Subcutaneous abdominal adipose tissue (tissue), 5 donors: ENCODE measurements around the gene RASD2.
"Not testable (repeated sequence)": the region's sequence is repeated elsewhere in the genome, so short reads cannot be mapped to it uniquely, and the experiment has no call there.

Experiments
- H3K27ac ChIP-seq: one replicate; pipeline ENCODE4 v1.7.0; 2013; ENCODE audit warnings: low read depth, mild to moderate bottlenecking, inconsistent platforms, low read length, moderate library complexity
- H3K27me3 ChIP-seq, 5 donors: one replicate each; pipeline ENCODE4 v1.7.0; 2013; ENCODE audit warnings: low read length in 5 of 5, inconsistent platforms in 1 of 5; ENCODE audit not compliant: control insufficient read depth in 5 of 5, insufficient read depth in 4 of 5
- H3K36me3 ChIP-seq, 5 donors: one replicate each; pipeline ENCODE4 v1.7.0; 2013; ENCODE audit warnings: low read length in 5 of 5; ENCODE audit not compliant: control insufficient read depth in 5 of 5, insufficient read depth in 5 of 5
- H3K4me1 ChIP-seq, 5 donors: one replicate each; pipeline ENCODE4 v1.7.0; 2013; ENCODE audit warnings: low read length in 5 of 5, mild to moderate bottlenecking in 3 of 5, moderate library complexity in 1 of 5; ENCODE audit not compliant: control insufficient read depth in 5 of 5, insufficient read depth in 5 of 5
- H3K4me3 ChIP-seq, 5 donors: one replicate each; pipeline ENCODE4 v1.7.0; 2013; ENCODE audit warnings: low read length in 5 of 5, low read depth in 1 of 5
- H3K9ac ChIP-seq, 5 donors: one replicate each; pipeline ENCODE4 v1.7.0; 2013; ENCODE audit warnings: low read length in 5 of 5, mild to moderate bottlenecking in 4 of 5, moderate library complexity in 3 of 5
- H3K9me3 ChIP-seq, 5 donors: one replicate each; pipeline ENCODE4 v1.7.0; 2013; ENCODE audit warnings: low read length in 5 of 5; ENCODE audit not compliant: control insufficient read depth in 5 of 5
- donor health status: healthy.
- donor health status: healthy.
- donor health status: healthy.
- donor health status: healthy.
- donor health status: healthy.

The RASD2 gene

GRCh38 chr22:35506259-35506570 is 34.4 kb upstream of the RASD2 start:
- no peaks in the 10 kb centered on the region for H3K36me3 ChIP-seq
- H3K27ac ChIP-seq, result no peak overlapping the region

GRCh38 chr22:35507851-35508250 is 32.8 kb upstream of the RASD2 start:
- not testable (repeated sequence) for H3K4me3 ChIP-seq, H3K4me1 ChIP-seq, H3K9me3 ChIP-seq, H3K9ac ChIP-seq, H3K36me3 ChIP-seq, H3K27ac ChIP-seq
- H3K27me3 ChIP-seq, result peaks cover 0 to 12% (median 7%) of the 10 kb centered on the region in 5 donors

More at GRCh38 chr22:35506259-35506570, 34.4 kb upstream of the RASD2 start:
- Histone ChIP-seq H3K4me1 (no peaks in the 10 kb centered on the region), H3K27me3 (peaks cover 0 to 12% (median 7%) of the 10 kb centered on the region in 5 donors), H3K4me3 (no peak overlapping the region), H3K9ac (no peak overlapping the region), H3K9me3 (peaks cover 0 to 3% (median 0%) of the 10 kb centered on the region in 5 donors)

GRCh38 chr22:35509451-35509850 is 31.2 kb upstream of the RASD2 start:
- peaks cover 0 to 7% (median 6%) of the 10 kb centered on the region in 5 donors for H3K27me3 ChIP-seq
- H3K4me3 ChIP-seq, result no peak overlapping the region

GRCh38 chr22:35509960-35510359 is 30.7 kb upstream of the RASD2 start:
- Histone ChIP-seq H3K9ac (no peak overlapping the region), H3K36me3 (no peaks in the 10 kb centered on the region), H3K4me1 (no peaks in the 10 kb centered on the region), H3K27me3 (peaks cover 0 to 7% (median 6%) of the 10 kb centered on the region in 5 donors), H3K4me3 (no peak overlapping the region), H3K9me3 (peaks cover 0 to 3% (median 0%) of the 10 kb centered on the region in 5 donors), H3K27ac (no peak overlapping the region)

More at GRCh38 chr22:35509451-35509850, 31.2 kb upstream of the RASD2 start:
- no peaks in the 10 kb centered on the region for H3K4me1 ChIP-seq
- H3K9ac ChIP-seq, result no peak overlapping the region
- no peaks in the 10 kb centered on the region for H3K36me3 ChIP-seq
- H3K27ac ChIP-seq, result no peak overlapping the region
- H3K9me3 ChIP-seq, result peaks cover 0 to 3% (median 0%) of the 10 kb centered on the region in 5 donors

GRCh38 chr22:35510481-35510934 is 30.1 kb upstream of the RASD2 start:
- Histone ChIP-seq H3K4me1 (no peaks in the 10 kb centered on the region), H3K9ac (no peak overlapping the region), H3K27ac (no peak overlapping the region), H3K9me3 (peaks cover 0 to 3% (median 0%) of the 10 kb centered on the region in 5 donors), H3K4me3 (no peak overlapping the region), H3K36me3 (no peaks in the 10 kb centered on the region), H3K27me3 (peaks cover 0 to 7% (median 4%) of the 10 kb centered on the region in 5 donors)

GRCh38 chr22:35510951-35511350 is 29.7 kb upstream of the RASD2 start:
- H3K9me3 ChIP-seq, result peaks cover 0 to 3% (median 0%) of the 10 kb centered on the region in 5 donors
- no peak overlapping the region for H3K9ac ChIP-seq
- no peak overlapping the region for H3K4me3 ChIP-seq
- no peaks in the 10 kb centered on the region for H3K4me1 ChIP-seq
- H3K36me3 ChIP-seq, result no peaks in the 10 kb centered on the region
- H3K27ac ChIP-seq, result no peak overlapping the region
- H3K27me3 ChIP-seq, result peaks cover 0 to 7% (median 4%) of the 10 kb centered on the region in 5 donors

- no peaks in the 10 kb centered on the region for H3K36me3 ChIP-seq
- peaks cover 0 to 3% (median 0%) of the 10 kb centered on the region in 5 donors for H3K9me3 ChIP-seq
- no peak overlapping the region for H3K9ac ChIP-seq
- no peak overlapping the region for H3K4me3 ChIP-seq
- H3K27ac ChIP-seq, result no peak overlapping the region
- no peaks in the 10 kb centered on the region for H3K4me1 ChIP-seq
- peaks cover 10 to 22% (median 21%) of the 10 kb centered on the region in 5 donors for H3K27me3 ChIP-seq
Measured at GRCh38 chr22:35514366-35514765, 26.3 kb upstream of the RASD2 start.

- peaks cover 16 to 28% (median 23%) of the 10 kb centered on the region in 5 donors for H3K27me3 ChIP-seq
- not testable (repeated sequence) for H3K36me3 ChIP-seq, H3K9me3 ChIP-seq, H3K9ac ChIP-seq, H3K4me1 ChIP-seq, H3K27ac ChIP-seq, H3K4me3 ChIP-seq
Measured at GRCh38 chr22:35515952-35516351, 24.7 kb upstream of the RASD2 start.

- no peak overlapping the region for H3K27ac ChIP-seq
Measured at GRCh38 chr22:35516723-35517122, 23.9 kb upstream of the RASD2 start.

GRCh38 chr22:35517207-35517606 is 23.4 kb upstream of the RASD2 start:
- H3K36me3 ChIP-seq, result no peaks in the 10 kb centered on the region
- H3K4me1 ChIP-seq, result no peaks in the 10 kb centered on the region
- H3K27me3 ChIP-seq, result peaks cover 19 to 35% (median 30%) of the 10 kb centered on the region in 5 donors

More at GRCh38 chr22:35516723-35517122, 23.9 kb upstream of the RASD2 start:
- Histone ChIP-seq H3K4me1 (no peaks in the 10 kb centered on the region), H3K4me3 (no peak overlapping the region), H3K9me3 (no peaks in the 10 kb centered on the region), H3K9ac (no peak overlapping the region), H3K36me3 (no peaks in the 10 kb centered on the region), H3K27me3 (peaks cover 19 to 35% (median 29%) of the 10 kb centered on the region in 5 donors)

More at GRCh38 chr22:35517207-35517606, 23.4 kb upstream of the RASD2 start:
- no peak overlapping the region for H3K9ac ChIP-seq
- H3K9me3 ChIP-seq, result no peaks in the 10 kb centered on the region
- H3K27ac ChIP-seq, result no peak overlapping the region
- no peak overlapping the region for H3K4me3 ChIP-seq
